A673 (cell line): ENCODE measurements around the gene INSR.

Experiments used
- EZH2 ChIP-seq: fragments of 200-600 bp; sonication (generic); IDR thresholded peaks from 2 replicates; pipeline ENCODE4 v1.6.1; 2017; ENCODE audit warnings: borderline replicate concordance, low read depth, mild to moderate bottlenecking, mixed read lengths, antibody characterized with exemption, low read length; ENCODE audit not compliant: poor library complexity, severe bottlenecking
- TF ChIP-seq, protein P1 (sequence below): fragments of 300-800, 200-600 bp; sonication (generic); conservative IDR thresholded peaks from 2 replicates; pipeline ENCODE4 v1.5.1; 2017; ENCODE audit warnings: low read depth, mild to moderate bottlenecking, antibody characterized with exemption, low read length, moderate library complexity, mixed read lengths

DNA sequence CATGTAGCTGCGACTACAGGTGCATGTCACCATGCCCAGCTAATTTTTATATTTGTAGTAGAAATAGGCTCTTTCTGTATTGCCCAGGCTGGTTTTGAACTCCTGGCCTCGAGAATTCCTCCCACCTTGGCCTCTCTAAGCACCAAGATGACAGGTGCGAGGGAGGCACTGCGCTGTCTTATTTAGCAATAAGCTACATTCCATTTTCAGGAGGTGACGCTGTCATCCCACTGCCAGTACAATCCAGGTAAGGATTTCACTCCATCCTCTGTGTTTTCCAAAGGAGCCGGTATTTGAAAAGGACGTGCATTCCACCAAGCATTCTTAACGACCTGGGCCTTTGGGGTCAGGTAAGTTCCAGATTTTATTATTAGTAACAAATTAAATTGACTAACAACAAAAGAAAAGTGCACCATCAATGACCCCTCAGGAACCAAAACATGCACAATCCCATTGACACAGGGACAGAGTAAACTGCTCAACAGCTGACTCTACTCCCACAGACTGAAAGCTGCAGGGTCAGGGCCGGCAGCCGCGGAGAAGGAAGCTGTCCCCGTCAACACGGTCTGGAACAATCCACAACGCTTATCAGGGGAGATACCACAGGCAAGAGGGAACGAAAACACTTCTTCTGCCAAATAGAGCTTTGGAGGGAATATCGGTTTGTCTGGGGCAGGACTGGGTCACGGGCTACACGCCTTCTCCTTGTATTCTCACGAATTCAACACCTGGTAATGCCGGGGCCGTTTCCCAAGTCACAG lies 82.8 kb downstream of the INSR start:
- TF ChIP-seq, protein P1, sequence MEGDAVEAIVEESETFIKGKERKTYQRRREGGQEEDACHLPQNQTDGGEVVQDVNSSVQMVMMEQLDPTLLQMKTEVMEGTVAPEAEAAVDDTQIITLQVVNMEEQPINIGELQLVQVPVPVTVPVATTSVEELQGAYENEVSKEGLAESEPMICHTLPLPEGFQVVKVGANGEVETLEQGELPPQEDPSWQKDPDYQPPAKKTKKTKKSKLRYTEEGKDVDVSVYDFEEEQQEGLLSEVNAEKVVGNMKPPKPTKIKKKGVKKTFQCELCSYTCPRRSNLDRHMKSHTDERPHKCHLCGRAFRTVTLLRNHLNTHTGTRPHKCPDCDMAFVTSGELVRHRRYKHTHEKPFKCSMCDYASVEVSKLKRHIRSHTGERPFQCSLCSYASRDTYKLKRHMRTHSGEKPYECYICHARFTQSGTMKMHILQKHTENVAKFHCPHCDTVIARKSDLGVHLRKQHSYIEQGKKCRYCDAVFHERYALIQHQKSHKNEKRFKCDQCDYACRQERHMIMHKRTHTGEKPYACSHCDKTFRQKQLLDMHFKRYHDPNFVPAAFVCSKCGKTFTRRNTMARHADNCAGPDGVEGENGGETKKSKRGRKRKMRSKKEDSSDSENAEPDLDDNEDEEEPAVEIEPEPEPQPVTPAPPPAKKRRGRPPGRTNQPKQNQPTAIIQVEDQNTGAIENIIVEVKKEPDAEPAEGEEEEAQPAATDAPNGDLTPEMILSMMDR = no peak
- TF ChIP-seq EZH2 = no peak
